HG02884 (cell line): ENCODE data around the gene CDH23.

ENCODE experiments used
- ATAC-seq: cut with Tn5 transposase; IDR thresholded peaks from one replicate; pipeline ENCODE4 v1.9.1; 2021; ENCODE audit warnings: mild to moderate bottlenecking, moderate library complexity; ENCODE audit not compliant: unreplicated experiment

The CDH23 gene

GRCh38 chr10:71419002-71419540 is 22.4 kb downstream of the CDH23 start:
- no peak for ATAC-seq

GRCh38 chr10:71419750-71420149 is 23.0 kb downstream of the CDH23 start:
- no peak for ATAC-seq

- no peak for ATAC-seq
Measured at GRCh38 chr10:71421075-71421434, 24.3 kb downstream of the CDH23 start.

- ATAC-seq = no peak
Measured at GRCh38 chr10:71423250-71423649, 26.5 kb downstream of the CDH23 start.

- ATAC-seq = no peak
Measured at GRCh38 chr10:71423901-71424300, 27.2 kb downstream of the CDH23 start.

- ATAC-seq = no peak
Measured at GRCh38 chr10:71424496-71425194, 27.9 kb downstream of the CDH23 start.

GRCh38 chr10:71426058-71426605 is 29.4 kb downstream of the CDH23 start:
- no peak for ATAC-seq

- no peak for ATAC-seq
Measured at GRCh38 chr10:71427246-71427645, 30.5 kb downstream of the CDH23 start.

GRCh38 chr10:71429304-71429703 is 32.6 kb downstream of the CDH23 start:
- no peak for ATAC-seq

GRCh38 chr10:71429929-71430328 is 33.2 kb downstream of the CDH23 start:
- no peak for ATAC-seq

GRCh38 chr10:71431239-71432100 is 34.8 kb downstream of the CDH23 start:
- ATAC-seq = no peak

GRCh38 chr10:71432101-71432905 is 35.6 kb downstream of the CDH23 start:
- no peak for ATAC-seq

- no peak for ATAC-seq
Measured at GRCh38 chr10:71432956-71433767, 36.4 kb downstream of the CDH23 start.

- no peak for ATAC-seq
Measured at GRCh38 chr10:71433768-71434744, 37.3 kb downstream of the CDH23 start.

GRCh38 chr10:71434760-71435394 is 38.2 kb downstream of the CDH23 start:
- ATAC-seq = no peak

- ATAC-seq = no peak
Measured at GRCh38 chr10:71435571-71436267, 39.0 kb downstream of the CDH23 start.

GRCh38 chr10:71436268-71437125 is 39.8 kb downstream of the CDH23 start:
- no peak for ATAC-seq
